ENCODE measurements around the gene SAPCD1. TPM values are rescaled to one million over a fixed set of nuclear protein-coding genes. Genes with fewer than 3 reads are reported as not detected.
"Not testable (repeated sequence)": the region's sequence is repeated elsewhere in the genome, so short reads cannot be mapped to it uniquely, and the experiment has no call there.

SAPCD1 gene
- total RNA-seq, 2 donors from 2014 or later, result 1.7 to 8.9 TPM

DNA sequence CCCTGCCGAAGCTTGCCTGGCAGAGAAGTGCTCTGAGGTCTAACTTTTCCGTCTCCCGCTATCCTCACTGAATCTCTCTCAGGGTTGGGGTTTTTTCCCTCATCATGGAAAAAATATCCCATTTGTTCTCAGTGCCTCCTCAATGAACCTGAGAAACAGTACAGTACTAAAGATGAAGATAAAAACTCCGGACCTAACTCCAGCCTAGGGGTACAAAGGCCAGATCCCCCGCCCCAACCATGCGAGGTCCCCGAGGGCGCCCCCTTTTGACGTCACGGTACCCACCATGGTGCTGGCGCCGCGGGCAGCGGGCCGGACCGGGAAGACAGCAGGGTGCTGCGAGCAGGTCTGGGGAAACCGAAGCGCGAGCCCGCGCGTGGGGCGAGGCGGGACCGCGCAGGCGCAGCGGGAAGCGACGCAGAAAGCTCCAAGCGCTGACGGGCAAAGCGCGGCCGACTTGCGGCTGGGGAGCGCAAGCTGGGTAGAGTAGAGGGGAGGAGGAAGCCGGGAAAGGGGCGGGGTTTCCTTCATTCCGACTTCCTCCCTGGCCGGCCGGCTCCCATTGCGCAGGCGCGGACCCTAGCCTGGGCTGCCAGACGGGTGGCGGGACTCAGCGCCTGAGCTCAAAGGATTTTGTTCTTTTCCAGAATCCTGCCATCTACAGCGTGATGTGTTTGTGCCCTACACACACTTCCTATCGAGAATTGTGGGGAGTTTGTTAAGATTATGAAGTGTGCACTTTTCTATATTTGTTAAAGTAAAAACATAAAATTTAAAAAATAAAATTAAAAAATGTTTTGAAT is 44.2 kb downstream of the SAPCD1 start, which contains the start of gene LSM2:
TSS of gene LSM2 (minus strand) at position 497 of the 803 bp plus-strand sequence. CDS start at position 288, 209 bp downstream.
- H3K36me3 ChIP-seq, result no peaks in the 10 kb centered on the region
- peak within 1 kb of the TSS; percentile 91 for H3K27ac ChIP-seq
- no peaks in the 10 kb centered on the region for H3K9me3 ChIP-seq
- intact Hi-C loops (cut with DNase I), result no loop called here
- peak; percentile 96 for DNase-seq
- peak within 1 kb of the TSS; percentile 79 to 97 for H3K9ac ChIP-seq (ENCODE audit: low read depth in 2 of 2, low read length in 2 of 2)
- H3K4me1 ChIP-seq, result peaks cover 9% of the 10 kb centered on the region
- H3K4me3 ChIP-seq, result peak within 1 kb of the TSS; percentile 61
- no peaks in the 10 kb centered on the region for H3K27me3 ChIP-seq
- TF ChIP-seq, protein P1, sequence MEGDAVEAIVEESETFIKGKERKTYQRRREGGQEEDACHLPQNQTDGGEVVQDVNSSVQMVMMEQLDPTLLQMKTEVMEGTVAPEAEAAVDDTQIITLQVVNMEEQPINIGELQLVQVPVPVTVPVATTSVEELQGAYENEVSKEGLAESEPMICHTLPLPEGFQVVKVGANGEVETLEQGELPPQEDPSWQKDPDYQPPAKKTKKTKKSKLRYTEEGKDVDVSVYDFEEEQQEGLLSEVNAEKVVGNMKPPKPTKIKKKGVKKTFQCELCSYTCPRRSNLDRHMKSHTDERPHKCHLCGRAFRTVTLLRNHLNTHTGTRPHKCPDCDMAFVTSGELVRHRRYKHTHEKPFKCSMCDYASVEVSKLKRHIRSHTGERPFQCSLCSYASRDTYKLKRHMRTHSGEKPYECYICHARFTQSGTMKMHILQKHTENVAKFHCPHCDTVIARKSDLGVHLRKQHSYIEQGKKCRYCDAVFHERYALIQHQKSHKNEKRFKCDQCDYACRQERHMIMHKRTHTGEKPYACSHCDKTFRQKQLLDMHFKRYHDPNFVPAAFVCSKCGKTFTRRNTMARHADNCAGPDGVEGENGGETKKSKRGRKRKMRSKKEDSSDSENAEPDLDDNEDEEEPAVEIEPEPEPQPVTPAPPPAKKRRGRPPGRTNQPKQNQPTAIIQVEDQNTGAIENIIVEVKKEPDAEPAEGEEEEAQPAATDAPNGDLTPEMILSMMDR (IDR thresholded peaks at IDR 0.05), result no peak

DNA sequence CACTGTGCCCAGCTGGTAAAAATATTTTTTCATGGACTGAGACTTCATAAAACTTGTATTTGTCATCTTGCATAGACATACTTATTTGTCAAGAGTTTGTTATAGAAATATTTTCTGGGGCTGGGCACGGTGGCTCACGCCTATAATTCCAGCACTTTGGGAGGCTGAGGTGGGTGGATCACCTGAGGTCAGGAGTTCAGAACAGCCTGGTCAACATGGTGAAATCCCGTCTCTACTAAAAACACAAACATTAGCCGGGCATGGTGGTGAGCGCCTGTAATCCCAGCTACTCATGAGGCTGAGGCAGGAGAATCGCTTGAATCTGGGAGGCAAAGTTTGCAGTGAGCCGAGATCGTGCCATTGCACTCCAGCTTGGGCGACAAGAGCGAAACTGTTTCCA is 46.1 kb downstream of the SAPCD1 start:
- H3K9ac ChIP-seq (ENCODE audit: low read depth in 2 of 2, low read length in 2 of 2); H3K27ac ChIP-seq; H3K4me3 ChIP-seq; intact Hi-C loops (cut with DNase I); H3K27me3 ChIP-seq; H3K4me1 ChIP-seq; H3K36me3 ChIP-seq; DNase-seq; H3K9me3 ChIP-seq: not testable (repeated sequence)

GRCh38 chr6:31811645-31812044 is 49.2 kb downstream of the SAPCD1 start:
- Histone ChIP-seq H3K4me3 (no peak overlapping the region), H3K36me3 (no peaks in the 10 kb centered on the region), H3K27ac (no peak overlapping the region), H3K27me3 (no peaks in the 10 kb centered on the region), H3K9me3 (no peaks in the 10 kb centered on the region), H3K4me1 (no peaks in the 10 kb centered on the region), H3K9ac (ENCODE audit: low read depth in 2 of 2, low read length in 2 of 2) (no peak overlapping the region)
- intact Hi-C loops (cut with DNase I), result no loop called here
- TF ChIP-seq, protein P1 (IDR thresholded peaks at IDR 0.05), result no peak
- no peak for DNase-seq

GRCh38 chr6:31813465-31813849 is 51.0 kb downstream of the SAPCD1 start:
- no peaks in the 10 kb centered on the region for H3K36me3 ChIP-seq
- no peaks in the 10 kb centered on the region for H3K4me1 ChIP-seq
- no peak for DNase-seq
- H3K9ac ChIP-seq (ENCODE audit: low read depth in 2 of 2, low read length in 2 of 2), result peak overlapping the region; percentile 31 to 75
- H3K9me3 ChIP-seq, result no peaks in the 10 kb centered on the region
- H3K27ac ChIP-seq, result peak overlapping the region; percentile 100
- H3K27me3 ChIP-seq, result no peaks in the 10 kb centered on the region
- intact Hi-C loops (cut with DNase I), result no loop called here
- no peak overlapping the region for H3K4me3 ChIP-seq
- TF ChIP-seq, protein P1 (IDR thresholded peaks at IDR 0.05), result no peak

Other genes starting within 250 kb of the SAPCD1 start
- gene MCCD1, start 233.7 kb upstream of the SAPCD1 start, total RNA-seq, result not detected
- 100 to 1,000 TPM; 213 to 422 TPM for gene DDX39B, start 220.7 kb upstream of the SAPCD1 start, total RNA-seq
- under 1 TPM; 0.57 to 0.85 TPM for gene ATP6V1G2, start 216.0 kb upstream of the SAPCD1 start, total RNA-seq
- 10 to 100 TPM; 16.1 to 18.8 TPM for gene NFKBIL1, start 215.0 kb upstream of the SAPCD1 start, total RNA-seq
- 1 to 10 TPM in 1 of 2 donors, under 1 TPM in 1; 0.35 to 2.4 TPM for gene LTA, start 190.4 kb upstream of the SAPCD1 start, total RNA-seq
- gene TNF, start 187.1 kb upstream of the SAPCD1 start, total RNA-seq, result 1 to 10 TPM in 1 of 2 donors, under 1 TPM in 1; 0.48 to 1.4 TPM
- 1 to 10 TPM; 3.4 to 5.7 TPM for gene LTB, start 180.2 kb upstream of the SAPCD1 start, total RNA-seq
- gene LST1, start 176.4 kb upstream of the SAPCD1 start, total RNA-seq, result 1 to 10 TPM; 4.8 to 9.2 TPM
- gene NCR3, start 169.7 kb upstream of the SAPCD1 start, total RNA-seq, result under 1 TPM; 0.67 to 0.90 TPM
- 10 to 100 TPM in 1 of 2 donors, 1 to 10 TPM in 1; 5.0 to 20.7 TPM for gene AIF1, start 147.4 kb upstream of the SAPCD1 start, total RNA-seq
- gene PRRC2A, start 141.9 kb upstream of the SAPCD1 start, total RNA-seq, result 100 to 1,000 TPM; 107 to 171 TPM
- 100 to 1,000 TPM; 266 to 337 TPM for gene BAG6, start 110.0 kb upstream of the SAPCD1 start, total RNA-seq
- 1 to 10 TPM; 1.6 to 2.4 TPM for gene APOM, start 106.8 kb upstream of the SAPCD1 start, total RNA-seq
- gene C6orf47, start 101.9 kb upstream of the SAPCD1 start, total RNA-seq, result 10 to 100 TPM; 28.3 to 32.8 TPM
- 10 to 100 TPM; 11.0 to 14.9 TPM for gene GPANK1, start 97.7 kb upstream of the SAPCD1 start, total RNA-seq
- 100 to 1,000 TPM; 140 to 152 TPM for gene CSNK2B, start 96.6 kb upstream of the SAPCD1 start, total RNA-seq
- 1 to 10 TPM; 4.4 to 9.0 TPM for gene LY6G5B, start 92.7 kb upstream of the SAPCD1 start, total RNA-seq
- gene LY6G5C, start 81.6 kb upstream of the SAPCD1 start, total RNA-seq, result 1 to 10 TPM; 1.9 to 2.8 TPM
- 10 to 100 TPM; 56.8 to 65.2 TPM for gene ABHD16A, start 59.3 kb upstream of the SAPCD1 start, total RNA-seq
- gene LY6G6F, start 55.8 kb upstream of the SAPCD1 start, total RNA-seq, result not detected
- not detected for gene LY6G6D, start 47.3 kb upstream of the SAPCD1 start, total RNA-seq
- 1 to 10 TPM in 1 of 2 donors, not detected in 1; 2.3 TPM for gene LY6G6C, start 40.9 kb upstream of the SAPCD1 start, total RNA-seq
- gene MPIG6B, start 39.3 kb upstream of the SAPCD1 start, total RNA-seq, result under 1 TPM; 0.19 to 0.57 TPM
- 10 to 100 TPM; 92.1 to 98.7 TPM for gene DDAH2, start 33.4 kb upstream of the SAPCD1 start, total RNA-seq
- 100 to 1,000 TPM; 622 to 646 TPM for gene CLIC1, start 26.1 kb upstream of the SAPCD1 start, total RNA-seq
- gene MSH5, start 22.7 kb upstream of the SAPCD1 start, total RNA-seq, result 10 to 100 TPM; 13.3 to 34.2 TPM
- gene VWA7, start 14.7 kb downstream of the SAPCD1 start, total RNA-seq, result 10 to 100 TPM in 1 of 2 donors, 1 to 10 TPM in 1; 6.1 to 10.1 TPM
- gene VARS1, start 33.1 kb downstream of the SAPCD1 start, total RNA-seq, result 100 to 1,000 TPM in 1 of 2 donors, 10 to 100 TPM in 1; 40.8 to 136 TPM
- 10 to 100 TPM; 37.6 to 61.3 TPM for gene LSM2, start 44.3 kb downstream of the SAPCD1 start, total RNA-seq
- 1 to 10 TPM in 1 of 2 donors, under 1 TPM in 1; 0.98 to 1.4 TPM for gene HSPA1L, start 52.6 kb downstream of the SAPCD1 start, total RNA-seq
- 100 to 1,000 TPM; 248 to 397 TPM for gene HSPA1A, start 52.9 kb downstream of the SAPCD1 start, total RNA-seq
- 100 to 1,000 TPM; 278 to 543 TPM for gene HSPA1B, start 65.1 kb downstream of the SAPCD1 start, total RNA-seq
- gene NEU1, start 100.2 kb downstream of the SAPCD1 start, total RNA-seq, result 10 to 100 TPM; 33.8 to 47.4 TPM
- 100 to 1,000 TPM; 546 to 779 TPM for gene SLC44A4, start 116.3 kb downstream of the SAPCD1 start, total RNA-seq
- gene EHMT2, start 135.0 kb downstream of the SAPCD1 start, total RNA-seq, result 10 to 100 TPM; 28.4 to 52.1 TPM
- gene ZBTB12, start 139.4 kb downstream of the SAPCD1 start, total RNA-seq, result 1 to 10 TPM; 2.0 to 4.9 TPM
- gene C2, start 165.1 kb downstream of the SAPCD1 start, total RNA-seq, result 10 to 100 TPM in 1 of 2 donors, 1 to 10 TPM in 1; 7.8 to 15.2 TPM
- gene CFB, start 183.4 kb downstream of the SAPCD1 start, total RNA-seq, result 10 to 100 TPM; 20.4 to 60.6 TPM
- 10 to 100 TPM; 50.3 to 55.6 TPM for gene NELFE, start 196.3 kb downstream of the SAPCD1 start, total RNA-seq
- 10 to 100 TPM; 52.5 to 81.1 TPM for gene SKIC2, start 196.5 kb downstream of the SAPCD1 start, total RNA-seq
- 10 to 100 TPM; 13.0 to 16.1 TPM for gene DXO, start 209.5 kb downstream of the SAPCD1 start, total RNA-seq
- 10 to 100 TPM; 15.9 to 23.4 TPM for gene C4A, start 219.4 kb downstream of the SAPCD1 start, total RNA-seq